Measurements from ENCODE around the gene SIX3.

DNA sequence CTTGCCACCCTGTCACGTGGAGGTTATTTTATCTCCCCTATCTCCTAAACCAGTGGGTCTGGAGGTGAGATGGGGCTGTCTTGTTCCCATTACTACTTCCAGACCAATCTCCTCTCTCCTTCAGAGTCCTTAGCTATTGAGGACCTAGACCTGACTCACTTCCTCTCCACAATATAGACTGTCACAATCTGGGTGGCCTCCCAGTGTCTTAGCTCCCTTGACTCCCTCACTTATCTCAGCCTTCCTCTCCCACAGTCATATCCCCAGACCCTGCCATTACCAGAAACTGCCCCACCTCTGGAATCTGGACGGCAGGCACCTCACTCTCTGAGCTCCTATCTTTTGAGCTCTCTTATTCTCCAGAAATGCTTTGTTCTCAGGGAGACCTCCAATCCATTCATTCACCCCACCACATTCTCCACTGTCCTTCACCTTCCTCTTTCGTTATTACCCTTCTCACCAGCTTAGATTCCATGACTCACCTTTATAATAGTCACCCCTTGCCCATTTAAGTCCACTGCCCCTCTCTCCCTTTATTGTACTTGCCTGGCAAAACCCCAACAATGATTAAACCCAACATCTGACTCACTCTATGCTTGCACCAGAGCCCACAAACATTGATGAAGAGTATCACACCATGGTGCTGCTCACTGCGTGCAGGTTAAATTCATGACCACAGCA, 23.3 kb upstream of the SIX3 start:
- no peak for TF ChIP-seq SUZ12 (IDR thresholded peaks at IDR 0.05; ENCODE audit: extremely low read depth, insufficient read depth, insufficient read length)
- TF ChIP-seq YY1 (IDR thresholded peaks at IDR 0.05; ENCODE audit: insufficient read depth, insufficient read length), result no peak
- TF ChIP-seq ZNF274 (IDR thresholded peaks at IDR 0.05; ENCODE audit: low read depth, low read length), result no peak

All from NT2/D1 (cell line).